ENCODE data around the gene ARF1.

ARF1 gene

GRCh38 chr1:228131766-228132165, 49.3 kb downstream of the ARF1 start:
- H3K4me1 Mint-ChIP-seq, result peaks cover 8% of the 10 kb centered on the region
- no peaks in the 10 kb centered on the region for H3K9me3 Mint-ChIP-seq
- H3K27ac Mint-ChIP-seq, result no peak overlapping the region
- no peaks in the 10 kb centered on the region for H3K36me3 Mint-ChIP-seq (ENCODE audit: low read depth)
- no peak for TF ChIP-seq CTCF (IDR thresholded peaks at IDR 0.05)
- H3K4me3 Mint-ChIP-seq, result no peak overlapping the region
- peaks cover 94% of the 10 kb centered on the region for H3K27me3 Mint-ChIP-seq (ENCODE audit: low read depth, poor library complexity)
- no peak for DNase-seq

GRCh38 chr1:228134591-228134990, 52.1 kb downstream of the ARF1 start:
- no peak overlapping the region for H3K4me3 Mint-ChIP-seq
- TF ChIP-seq CTCF (IDR thresholded peaks at IDR 0.05), result no peak
- H3K27me3 Mint-ChIP-seq (ENCODE audit: low read depth, poor library complexity), result peaks cover 93% of the 10 kb centered on the region
- H3K9me3 Mint-ChIP-seq, result no peaks in the 10 kb centered on the region
- peaks cover 8% of the 10 kb centered on the region for H3K4me1 Mint-ChIP-seq
- H3K27ac Mint-ChIP-seq, result no peak overlapping the region
- no peaks in the 10 kb centered on the region for H3K36me3 Mint-ChIP-seq (ENCODE audit: low read depth)
- DNase-seq, result no peak

- Mint-ChIP-seq H3K27ac (no peak overlapping the region), H3K27me3 (ENCODE audit: low read depth, poor library complexity) (peaks cover 73% of the 10 kb centered on the region), H3K4me3 (no peak overlapping the region), H3K4me1 (peaks cover 9% of the 10 kb centered on the region), H3K36me3 (ENCODE audit: low read depth) (no peaks in the 10 kb centered on the region), H3K9me3 (no peaks in the 10 kb centered on the region)
- no peak for DNase-seq
- TF ChIP-seq CTCF (IDR thresholded peaks at IDR 0.05), result no peak
Observed at GRCh38 chr1:228136901-228137300, 54.4 kb downstream of the ARF1 start.

GRCh38 chr1:228139406-228139930, 57.0 kb downstream of the ARF1 start:
- peak overlapping the region; percentile 92 for H3K4me3 Mint-ChIP-seq
- H3K27me3 Mint-ChIP-seq (ENCODE audit: low read depth, poor library complexity), result peaks cover 51% of the 10 kb centered on the region
- H3K36me3 Mint-ChIP-seq (ENCODE audit: low read depth), result no peaks in the 10 kb centered on the region
- no peak for DNase-seq
- H3K4me1 Mint-ChIP-seq, result peaks cover 21% of the 10 kb centered on the region
- peak overlapping the region; percentile 92 for H3K27ac Mint-ChIP-seq
- TF ChIP-seq CTCF (IDR thresholded peaks at IDR 0.05), result no peak
- H3K9me3 Mint-ChIP-seq, result no peaks in the 10 kb centered on the region

GRCh38 chr1:228139931-228140723, 57.6 kb downstream of the ARF1 start, which contains the start of gene GUK1:
GUK1 (plus strand) TSS chr1:228140279; CDS start chr1:228140303, 24 bp downstream.
- Mint-ChIP-seq H3K27me3 (ENCODE audit: low read depth, poor library complexity) (peaks cover 44% of the 10 kb centered on the region), H3K4me3 (peak within 1 kb of the TSS; percentile 92), H3K4me1 (peaks cover 21% of the 10 kb centered on the region), H3K27ac (peak within 1 kb of the TSS; percentile 95), H3K9me3 (no peaks in the 10 kb centered on the region), H3K36me3 (ENCODE audit: low read depth) (no peaks in the 10 kb centered on the region)
- DNase-seq, result peak; percentile 100
- TF ChIP-seq CTCF (IDR thresholded peaks at IDR 0.05), result no peak

Measured in nephron progenitor cell (in vitro differentiated cells).